Endothelial cell (in vitro differentiated cells): ENCODE measurements around the gene NFIX. TPM values are rescaled to one million over a fixed set of nuclear protein-coding genes. Genes with fewer than 3 reads are reported as not detected.

Source experiments
- DNase-seq: peaks from one replicate; pipeline ENCODE4 v3.0.0; 2021; ENCODE audit warnings: low spot score
- H3K27ac Mint-ChIP-seq: one replicate; pipeline ENCODE4 v1.8.0; 2021; ENCODE audit warnings: mixed read lengths, inconsistent platforms; ENCODE audit not compliant: unreplicated experiment
- H3K27me3 Mint-ChIP-seq: one replicate; pipeline ENCODE4 v1.8.0; 2021; ENCODE audit warnings: mild to moderate bottlenecking, moderate library complexity, mixed read lengths, inconsistent platforms; ENCODE audit not compliant: unreplicated experiment
- H3K36me3 Mint-ChIP-seq: one replicate; pipeline ENCODE4 v1.8.0; 2021; ENCODE audit warnings: mild to moderate bottlenecking, low read depth, mixed read lengths, inconsistent platforms; ENCODE audit not compliant: unreplicated experiment
- H3K4me1 Mint-ChIP-seq: one replicate; pipeline ENCODE4 v1.8.0; 2021; ENCODE audit warnings: mild to moderate bottlenecking, mixed read lengths, inconsistent platforms; ENCODE audit not compliant: unreplicated experiment
- H3K4me3 Mint-ChIP-seq: one replicate; pipeline ENCODE4 v1.8.0; 2021; ENCODE audit warnings: mild to moderate bottlenecking, mixed read lengths, inconsistent platforms; ENCODE audit not compliant: unreplicated experiment
- H3K9me3 Mint-ChIP-seq: one replicate; pipeline ENCODE4 v1.8.0; 2021; ENCODE audit warnings: mixed read lengths, inconsistent platforms; ENCODE audit not compliant: unreplicated experiment
- total RNA-seq: library from RNA; stranded (reverse); fragmentation: NEBNext Ultra II Directional; extraction: Animal tissue kit (Norgen Biotek cat#: 25700); gene quantifications from one replicate; pipeline ENCODE4 v1.2.1, GENCODE V29; 2021; ENCODE audit not compliant: unreplicated experiment
- TF ChIP-seq, protein P1 (sequence below): fragments of 200-600 bp; sonication (generic); IDR thresholded peaks from one replicate; pipeline ENCODE4 v1.5.0; 2021; ENCODE audit warnings: antibody characterized with exemption; ENCODE audit not compliant: unreplicated experiment

The NFIX gene
- total RNA-seq, 1 donor from 2014 or later, result 9.9 TPM

DNA sequence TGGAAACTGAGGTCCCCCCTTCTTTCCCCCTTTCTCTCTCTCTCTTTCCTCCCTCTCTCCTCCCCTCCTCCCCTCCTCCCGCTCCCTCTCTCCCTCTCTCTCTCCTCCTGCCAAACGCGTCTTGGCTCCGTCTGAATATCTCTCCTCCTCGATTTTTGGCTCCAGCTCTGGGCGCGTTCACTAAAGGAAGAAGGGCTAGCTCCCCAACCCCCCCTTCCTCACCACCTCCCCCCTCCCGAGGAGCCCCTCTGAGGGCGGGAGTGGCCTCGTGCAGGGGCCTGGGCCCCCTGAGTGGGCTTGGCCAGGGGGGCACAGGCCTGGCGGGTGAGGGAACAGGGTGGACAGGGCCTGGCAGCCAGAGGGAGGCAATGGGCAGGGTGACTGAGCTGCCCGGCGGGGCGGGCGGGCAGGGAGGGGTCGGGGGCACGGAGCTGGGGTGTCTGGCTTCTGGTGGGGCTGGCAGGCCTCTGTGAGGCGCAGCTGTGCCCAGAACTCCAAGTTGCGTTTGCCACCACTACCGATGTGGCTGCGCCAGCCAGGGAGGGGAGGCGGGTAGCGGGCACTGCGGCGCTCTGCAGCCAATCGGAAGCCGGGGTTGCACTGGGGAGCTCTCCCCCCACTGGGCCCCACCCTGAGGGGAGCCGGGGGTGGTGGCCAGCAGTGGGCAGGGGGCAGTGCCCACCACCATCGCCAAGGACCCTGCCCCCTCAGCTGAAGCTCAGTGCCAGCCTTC lies 7.1 kb downstream of the NFIX start:
- Mint-ChIP-seq H3K27ac (no peak overlapping the region), H3K36me3 (peaks cover 9% of the 10 kb centered on the region), H3K27me3 (peaks cover 45% of the 10 kb centered on the region), H3K9me3 (no peaks in the 10 kb centered on the region), H3K4me3 (no peak overlapping the region), H3K4me1 (no peaks in the 10 kb centered on the region)
- no peak for DNase-seq
- TF ChIP-seq, protein P1, sequence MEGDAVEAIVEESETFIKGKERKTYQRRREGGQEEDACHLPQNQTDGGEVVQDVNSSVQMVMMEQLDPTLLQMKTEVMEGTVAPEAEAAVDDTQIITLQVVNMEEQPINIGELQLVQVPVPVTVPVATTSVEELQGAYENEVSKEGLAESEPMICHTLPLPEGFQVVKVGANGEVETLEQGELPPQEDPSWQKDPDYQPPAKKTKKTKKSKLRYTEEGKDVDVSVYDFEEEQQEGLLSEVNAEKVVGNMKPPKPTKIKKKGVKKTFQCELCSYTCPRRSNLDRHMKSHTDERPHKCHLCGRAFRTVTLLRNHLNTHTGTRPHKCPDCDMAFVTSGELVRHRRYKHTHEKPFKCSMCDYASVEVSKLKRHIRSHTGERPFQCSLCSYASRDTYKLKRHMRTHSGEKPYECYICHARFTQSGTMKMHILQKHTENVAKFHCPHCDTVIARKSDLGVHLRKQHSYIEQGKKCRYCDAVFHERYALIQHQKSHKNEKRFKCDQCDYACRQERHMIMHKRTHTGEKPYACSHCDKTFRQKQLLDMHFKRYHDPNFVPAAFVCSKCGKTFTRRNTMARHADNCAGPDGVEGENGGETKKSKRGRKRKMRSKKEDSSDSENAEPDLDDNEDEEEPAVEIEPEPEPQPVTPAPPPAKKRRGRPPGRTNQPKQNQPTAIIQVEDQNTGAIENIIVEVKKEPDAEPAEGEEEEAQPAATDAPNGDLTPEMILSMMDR, result no peak

DNA sequence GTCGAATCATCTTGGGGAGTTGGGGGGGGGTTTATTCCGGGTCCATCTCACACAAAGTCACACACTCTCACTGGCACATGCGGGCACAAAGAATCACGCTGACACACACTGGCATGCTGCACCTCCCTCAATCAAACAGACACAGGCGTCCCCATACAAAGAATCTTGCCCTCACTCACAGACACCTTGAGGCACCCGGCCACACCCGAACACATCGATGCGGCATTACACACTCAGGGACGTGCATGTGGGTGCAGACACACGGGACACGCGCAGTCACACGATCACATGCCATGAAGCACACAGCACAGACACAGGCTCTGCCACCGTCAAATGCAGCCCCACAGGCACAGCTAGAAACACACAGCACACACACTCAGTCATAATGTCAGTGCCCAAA lies 7.8 kb downstream of the NFIX start:
- H3K9me3 Mint-ChIP-seq, result no peaks in the 10 kb centered on the region
- TF ChIP-seq, protein P1, result no peak
- H3K36me3 Mint-ChIP-seq, result peaks cover 9% of the 10 kb centered on the region
- H3K4me1 Mint-ChIP-seq, result no peaks in the 10 kb centered on the region
- no peak overlapping the region for H3K27ac Mint-ChIP-seq
- no peak for DNase-seq
- H3K27me3 Mint-ChIP-seq, result peaks cover 43% of the 10 kb centered on the region
- no peak overlapping the region for H3K4me3 Mint-ChIP-seq

DNA sequence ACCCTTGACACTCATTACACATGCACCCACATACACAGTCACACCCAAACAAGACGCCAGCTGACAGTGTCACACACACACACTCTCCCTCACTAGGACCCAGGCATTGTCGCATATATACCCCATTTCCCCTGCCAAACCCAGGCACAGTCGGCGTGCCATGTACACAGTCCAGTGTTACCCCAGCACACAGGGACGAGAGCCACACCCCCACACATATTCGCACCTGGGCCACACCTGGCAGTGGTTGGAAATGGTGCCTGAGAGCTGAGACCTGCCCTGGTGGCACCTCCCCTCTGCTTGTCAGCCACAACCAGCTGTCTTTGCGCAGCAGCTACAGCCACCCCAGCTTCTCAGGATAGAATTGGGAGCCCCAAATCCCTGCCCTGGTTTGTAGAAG lies 9.0 kb downstream of the NFIX start:
- Mint-ChIP-seq H3K27me3 (peaks cover 46% of the 10 kb centered on the region), H3K36me3 (peaks cover 4% of the 10 kb centered on the region), H3K4me1 (no peaks in the 10 kb centered on the region), H3K27ac (no peak overlapping the region), H3K4me3 (no peak overlapping the region), H3K9me3 (no peaks in the 10 kb centered on the region)
- TF ChIP-seq, protein P1, result no peak
- DNase-seq, result no peak

DNA sequence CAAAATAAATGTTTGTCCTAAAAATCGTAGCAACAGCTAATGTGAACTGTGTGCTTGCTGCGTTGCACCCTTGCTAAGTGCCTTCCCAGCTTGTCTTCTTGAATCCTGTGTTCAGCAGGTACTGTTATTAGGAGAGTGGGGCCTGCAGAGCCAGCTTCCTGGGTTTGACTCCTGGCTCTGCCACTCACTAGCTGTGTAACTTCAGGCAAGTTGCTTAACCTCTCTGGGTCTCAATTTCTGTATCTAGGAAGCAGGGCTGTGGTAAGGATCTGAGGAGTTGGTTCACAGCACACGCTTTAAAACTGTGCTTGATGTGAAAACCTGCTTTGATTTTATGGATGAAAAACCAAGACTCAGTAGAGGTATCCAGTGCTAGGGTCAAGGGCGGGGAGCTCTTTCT lies 10.0 kb downstream of the NFIX start:
- H3K27ac Mint-ChIP-seq, result no peak overlapping the region
- no peak for DNase-seq
- H3K9me3 Mint-ChIP-seq, result no peaks in the 10 kb centered on the region
- TF ChIP-seq, protein P1, result no peak
- H3K4me3 Mint-ChIP-seq, result peak overlapping the region; percentile 19
- no peaks in the 10 kb centered on the region for H3K4me1 Mint-ChIP-seq
- peaks cover 38% of the 10 kb centered on the region for H3K27me3 Mint-ChIP-seq
- peaks cover 4% of the 10 kb centered on the region for H3K36me3 Mint-ChIP-seq

DNA sequence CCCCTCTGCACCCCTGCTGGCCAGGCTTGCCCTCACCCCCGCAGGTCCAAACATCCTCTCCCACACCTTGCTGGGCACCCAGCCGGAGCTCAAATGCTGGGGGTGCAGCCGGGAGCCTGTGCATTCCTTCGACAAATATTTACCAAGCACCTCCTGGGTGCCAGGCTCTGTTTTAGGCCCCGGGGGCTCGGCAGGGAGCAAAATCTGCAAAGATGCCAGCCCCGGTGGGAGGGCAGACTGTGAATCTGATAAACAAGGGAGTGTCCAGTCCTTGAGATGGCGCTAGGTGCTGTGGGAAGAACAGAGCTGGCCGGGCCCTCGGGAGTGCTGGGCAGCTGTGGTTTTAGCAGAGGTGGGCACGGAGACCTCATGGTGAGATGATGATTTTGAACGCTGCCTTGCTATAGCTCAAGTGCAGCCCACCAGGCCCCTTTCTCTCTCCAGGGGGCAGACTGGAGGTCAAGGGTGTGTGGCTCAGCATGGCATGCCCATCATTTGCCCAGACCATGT lies 10.6 kb downstream of the NFIX start:
- H3K4me3 Mint-ChIP-seq, result no peak overlapping the region
- no peak for DNase-seq
- H3K4me1 Mint-ChIP-seq, result no peaks in the 10 kb centered on the region
- H3K27ac Mint-ChIP-seq, result no peak overlapping the region
- no peaks in the 10 kb centered on the region for H3K9me3 Mint-ChIP-seq
- peaks cover 4% of the 10 kb centered on the region for H3K36me3 Mint-ChIP-seq
- TF ChIP-seq, protein P1, result no peak
- H3K27me3 Mint-ChIP-seq, result peaks cover 33% of the 10 kb centered on the region
